Activated CD4-positive, alpha-beta T cell treated with anti-CD3 and anti-CD28 coated beads for 48 hours (primary cell): ENCODE data around the gene ADH4.

Experiments used
- DNase-seq: peaks from one replicate; pipeline ENCODE4 v3.0.0-alpha.2; 2020

Gene ADH4

GRCh38 chr4:99078931-99079624 lies 65.0 kb downstream of the ADH4 start:
- no peak for DNase-seq

- no peak for DNase-seq
These were observed 65.8 kb downstream of the ADH4 start for GRCh38 chr4:99078336-99078735.

- DNase-seq, result no peak
These were observed 66.9 kb downstream of the ADH4 start for GRCh38 chr4:99077177-99077576.

GRCh38 chr4:99076292-99076976 lies 67.7 kb downstream of the ADH4 start:
- no peak for DNase-seq

- DNase-seq, result no peak
These were observed 69.3 kb downstream of the ADH4 start for GRCh38 chr4:99074816-99075215.
